ENCODE data around the gene SLC34A1. TPM values are rescaled to one million over a fixed set of nuclear protein-coding genes. Genes with fewer than 3 reads are reported as not detected.

SLC34A1 gene
- total and polyA plus RNA-seq, 2 donors (not counting 1 experiment from before 2014, with no cell fraction given) = 0.06 TPM; not detected in 1

DNA sequence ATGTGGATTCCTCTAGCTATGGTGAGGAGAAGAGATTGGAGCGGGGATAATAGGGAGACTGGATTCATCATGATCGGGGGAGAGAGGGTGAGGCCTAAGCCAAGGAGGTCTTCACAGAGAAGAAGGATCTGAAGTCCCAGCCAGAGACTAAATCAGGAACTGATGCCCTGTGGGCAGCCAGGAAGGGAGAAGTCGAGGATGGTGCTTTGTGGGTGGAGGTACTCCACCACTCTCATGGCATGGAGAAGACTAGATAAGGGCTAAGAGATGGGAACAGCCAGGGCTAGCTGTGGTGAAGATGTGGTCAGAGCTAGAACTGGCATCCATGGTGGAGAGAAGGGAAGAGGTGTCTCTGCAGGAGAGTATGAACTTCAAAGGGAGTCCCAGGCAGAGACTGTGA lies 29.5 kb upstream of the SLC34A1 start:
- Histone ChIP-seq H3K27me3 (replicated peaks in 1 of 4; ENCODE audit: control extremely low read depth in 1 of 4, control insufficient read depth in 3 of 4, insufficient read depth in 4 of 4, low read length in 3 of 4) (no peaks in the 10 kb centered on the region), H3K4me2 (replicated peaks; ENCODE audit: low read depth, low read length, poor library complexity, severe bottlenecking) (no peak overlapping the region), H3K79me2 (ENCODE audit: control insufficient read depth, insufficient read depth, low read length) (peaks cover 39% of the 10 kb centered on the region), H3K9ac (ENCODE audit: low read length) (no peak overlapping the region), H3K9me3 (ENCODE audit: control extremely low read depth in 1 of 3, control insufficient read depth in 2 of 3, insufficient read depth in 1 of 3, low read length in 2 of 3) (no peaks in the 10 kb centered on the region), H3K4me3 (ENCODE audit: control extremely low read depth in 1 of 5, extremely low read depth in 1 of 5, insufficient read depth in 1 of 5, low read depth in 2 of 5, low read length in 4 of 5) (no peak overlapping the region), H4K20me1 (ENCODE audit: control insufficient read depth, insufficient read depth, low read length, poor library complexity, severe bottlenecking) (peaks cover 24% of the 10 kb centered on the region), H3K36me3 (replicated peaks in 1 of 2; ENCODE audit: control extremely low read depth in 1 of 2, control insufficient read depth in 1 of 2, extremely low read depth in 1 of 2, insufficient read depth in 2 of 2, low read length in 1 of 2) (peaks cover 3 to 13% of the 10 kb centered on the region in 2 experiments), H3K4me1 (ENCODE audit: control insufficient read depth in 2 of 2, insufficient read depth in 2 of 2, low read length in 2 of 2) (peaks cover 47 to 57% of the 10 kb centered on the region in 2 donors), H2AFZ (ENCODE audit: insufficient read depth, low read depth, low read length, poor library complexity, severe bottlenecking) (no peak overlapping the region), H3K27ac (ENCODE audit: low read length in 2 of 2) (no peak overlapping the region)
- ChIA-PET CTCF (interaction anchor here (0.9 to 7.2 kb wide), 4 partner anchors 16 to 766 kb away, joined by 3 to 60 read pairs (median 4); partner anchors contain the start of genes PRELID1 and RAB24), POLR2A (interaction anchor here (0.6 kb wide), 1 partner anchor 760 kb away, joined by 3 read pairs; no protein-coding TSS in a partner anchor)
- no peak for ATAC-seq (ENCODE audit: low read depth)
- TF ChIP-seq CTCF (IDR thresholded peaks at IDR 0.05) (no peak), EZH2 (IDR thresholded peaks at IDR 0.05; ENCODE audit: borderline replicate concordance, insufficient read depth, low read depth, low read length, poor library complexity, severe bottlenecking) (no peak)
- Mint-ChIP-seq H3K27me3 (no peaks in the 10 kb centered on the region), H3K9me3 (ENCODE audit: insufficient read depth) (no peaks in the 10 kb centered on the region), H3K27ac (peak overlapping the region; percentile 33), H3K4me1 (peaks cover 70% of the 10 kb centered on the region), H3K4me3 (no peak overlapping the region)
- peak; percentile 3 for DNase-seq
- intact Hi-C loops (cut with micrococcal nuclease) = no loop called here
- WGBS (ENCODE audit: insufficient coverage) = 78% methylated on average over 3 of the region's 3 CpGs

GRCh38 chr5:177355162-177355867 lies 28.9 kb upstream of the SLC34A1 start:
- Histone ChIP-seq H3K79me2 (ENCODE audit: control insufficient read depth, insufficient read depth, low read length) (peaks cover 39% of the 10 kb centered on the region), H3K4me3 (ENCODE audit: control extremely low read depth in 1 of 5, extremely low read depth in 1 of 5, insufficient read depth in 1 of 5, low read depth in 2 of 5, low read length in 4 of 5) (no peak overlapping the region), H3K4me2 (replicated peaks; ENCODE audit: low read depth, low read length, poor library complexity, severe bottlenecking) (no peak overlapping the region), H4K20me1 (ENCODE audit: control insufficient read depth, insufficient read depth, low read length, poor library complexity, severe bottlenecking) (peaks cover 24% of the 10 kb centered on the region), H3K27ac (ENCODE audit: low read length in 2 of 2) (no peak overlapping the region), H3K9me3 (ENCODE audit: control extremely low read depth in 1 of 3, control insufficient read depth in 2 of 3, insufficient read depth in 1 of 3, low read length in 2 of 3) (no peaks in the 10 kb centered on the region), H3K27me3 (replicated peaks in 1 of 4; ENCODE audit: control extremely low read depth in 1 of 4, control insufficient read depth in 3 of 4, insufficient read depth in 4 of 4, low read length in 3 of 4) (no peaks in the 10 kb centered on the region), H3K36me3 (replicated peaks in 1 of 2; ENCODE audit: control extremely low read depth in 1 of 2, control insufficient read depth in 1 of 2, extremely low read depth in 1 of 2, insufficient read depth in 2 of 2, low read length in 1 of 2) (peaks cover 0 to 12% of the 10 kb centered on the region in 2 experiments), H3K9ac (ENCODE audit: low read length) (no peak overlapping the region), H3K4me1 (ENCODE audit: control insufficient read depth in 2 of 2, insufficient read depth in 2 of 2, low read length in 2 of 2) (peaks cover 46 to 57% of the 10 kb centered on the region in 2 donors), H2AFZ (ENCODE audit: insufficient read depth, low read depth, low read length, poor library complexity, severe bottlenecking) (no peak overlapping the region)
- ChIA-PET CTCF (interaction anchor here (0.9 to 7.2 kb wide), 5 partner anchors 16 to 100 kb away, joined by 3 to 60 read pairs (median 4); partner anchors contain the start of genes PRELID1 and RAB24), POLR2A (no interaction called here)
- WGBS (ENCODE audit: insufficient coverage) = no CpG with 5 or more reads among the region's 1 CpG
- H3K27ac Mint-ChIP-seq = peak overlapping the region; percentile 20
- H3K9me3 Mint-ChIP-seq (ENCODE audit: insufficient read depth) = no peaks in the 10 kb centered on the region
- peak overlapping the region; percentile 13 for H3K4me3 Mint-ChIP-seq
- intact Hi-C loops (cut with micrococcal nuclease) = no loop called here
- no peak for TF ChIP-seq EZH2 (IDR thresholded peaks at IDR 0.05; ENCODE audit: borderline replicate concordance, insufficient read depth, low read depth, low read length, poor library complexity, severe bottlenecking)
- TF ChIP-seq CTCF (IDR thresholded peaks at IDR 0.05) = no peak
- H3K4me1 Mint-ChIP-seq = peaks cover 71% of the 10 kb centered on the region
- ATAC-seq (ENCODE audit: low read depth) (no peak), DNase-seq (peak; percentile 7)
- H3K27me3 Mint-ChIP-seq = no peaks in the 10 kb centered on the region
